HG03432 (cell line): ENCODE results near the gene ZSCAN29.
A peak's percentile ranks its signal among the peaks of the same experiment; 100 is the strongest.

Experiments
- ATAC-seq: cut with Tn5 transposase; IDR thresholded peaks from one replicate; pipeline ENCODE4 v1.9.1; 2021; ENCODE audit warnings: mild to moderate bottlenecking, moderate library complexity; ENCODE audit not compliant: unreplicated experiment

ZSCAN29 gene

GRCh38 chr15:43352693-43353382, 18.0 kb downstream of the ZSCAN29 start:
- no peak for ATAC-seq

- ATAC-seq, result no peak
Measured at GRCh38 chr15:43347114-43347513, 23.7 kb downstream of the ZSCAN29 start.

- no peak for ATAC-seq
Measured at GRCh38 chr15:43346305-43346704, 24.5 kb downstream of the ZSCAN29 start.

GRCh38 chr15:43330780-43331087, 40.1 kb downstream of the ZSCAN29 start:
- peak; percentile 25 for ATAC-seq

- peak; percentile 93 for ATAC-seq
Measured at GRCh38 chr15:43329960-43330779, 40.7 kb downstream of the ZSCAN29 start, which contains the start of gene LCMT2. Gene LCMT2, minus strand, starts transcription at chr15:43330573. Its CDS starts 84 bp downstream, at chr15:43330489.

GRCh38 chr15:43329217-43329959, 41.5 kb downstream of the ZSCAN29 start:
- ATAC-seq, result no peak

- ATAC-seq, result no peak
Measured at GRCh38 chr15:43325039-43325684, 45.7 kb downstream of the ZSCAN29 start.

- no peak for ATAC-seq
Measured at GRCh38 chr15:43318990-43319771, 51.7 kb downstream of the ZSCAN29 start.

- no peak for ATAC-seq
Measured at GRCh38 chr15:43317566-43318184, 53.2 kb downstream of the ZSCAN29 start.

- no peak for ATAC-seq
Measured at GRCh38 chr15:43316971-43317346, 53.9 kb downstream of the ZSCAN29 start.

- ATAC-seq, result no peak
Measured at GRCh38 chr15:43316016-43316970, 54.5 kb downstream of the ZSCAN29 start.

- ATAC-seq, result no peak
Measured at GRCh38 chr15:43314171-43314570, 56.7 kb downstream of the ZSCAN29 start.

- no peak for ATAC-seq
Measured at GRCh38 chr15:43312378-43312777, 58.5 kb downstream of the ZSCAN29 start.
